ELR (cell line): ENCODE measurements around the gene MVB12B.

ENCODE experiments used
- DNase-seq: peaks from one replicate; pipeline ENCODE4 v3.0.0-alpha.2; 2015; ENCODE audit warnings: low read depth

MVB12B gene

DNA sequence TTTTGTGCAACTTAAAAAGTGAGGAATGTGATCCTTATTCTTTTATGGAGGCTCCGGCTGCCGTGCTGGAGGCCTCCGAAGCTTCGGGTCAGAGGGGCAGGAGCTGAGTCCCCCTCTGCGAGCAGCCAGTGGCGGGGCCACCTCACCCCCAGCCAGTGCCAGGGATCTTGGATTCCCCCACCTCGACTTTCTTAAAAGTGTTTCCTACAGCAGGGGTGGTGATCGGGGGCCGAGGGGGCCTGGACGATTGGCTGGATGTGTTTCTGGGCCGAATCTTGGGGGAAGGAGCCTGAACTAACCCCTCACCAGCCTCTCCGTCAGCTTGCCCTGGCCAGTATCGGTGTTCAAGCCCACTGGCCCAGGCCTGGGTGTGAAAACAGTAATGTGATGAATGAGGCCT is 194.9 kb downstream of the MVB12B start:
- DNase-seq: no peak

DNA sequence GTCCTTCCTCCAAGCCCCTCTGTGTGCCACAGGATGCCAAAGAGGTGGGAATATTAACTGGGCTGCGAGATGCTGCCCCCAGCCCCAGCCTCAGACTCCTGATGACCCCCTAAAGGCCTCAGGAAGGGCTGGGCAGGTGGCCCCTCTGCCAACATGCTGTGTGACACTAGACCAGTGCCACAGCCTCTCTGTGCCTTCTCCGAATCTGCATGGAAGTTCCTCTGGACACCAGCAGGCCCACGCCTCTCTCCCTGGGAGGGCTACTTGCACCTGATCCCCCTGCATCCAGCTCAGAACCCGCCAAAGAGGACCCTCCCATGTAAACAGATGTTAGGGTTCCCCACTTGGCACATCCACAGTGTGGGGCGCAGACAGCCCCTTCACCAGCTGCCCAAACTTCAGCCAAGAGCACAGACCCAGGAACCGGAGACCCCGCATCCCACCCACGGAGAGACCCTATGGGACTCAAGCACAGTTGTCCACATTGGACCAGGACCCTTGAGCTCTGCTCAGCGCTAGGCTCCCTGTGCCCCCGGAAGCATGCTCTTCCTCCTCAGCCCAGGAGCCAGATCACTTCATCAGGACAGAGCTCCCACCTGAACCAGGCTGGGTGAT is 195.5 kb downstream of the MVB12B start:
- no peak for DNase-seq

DNA sequence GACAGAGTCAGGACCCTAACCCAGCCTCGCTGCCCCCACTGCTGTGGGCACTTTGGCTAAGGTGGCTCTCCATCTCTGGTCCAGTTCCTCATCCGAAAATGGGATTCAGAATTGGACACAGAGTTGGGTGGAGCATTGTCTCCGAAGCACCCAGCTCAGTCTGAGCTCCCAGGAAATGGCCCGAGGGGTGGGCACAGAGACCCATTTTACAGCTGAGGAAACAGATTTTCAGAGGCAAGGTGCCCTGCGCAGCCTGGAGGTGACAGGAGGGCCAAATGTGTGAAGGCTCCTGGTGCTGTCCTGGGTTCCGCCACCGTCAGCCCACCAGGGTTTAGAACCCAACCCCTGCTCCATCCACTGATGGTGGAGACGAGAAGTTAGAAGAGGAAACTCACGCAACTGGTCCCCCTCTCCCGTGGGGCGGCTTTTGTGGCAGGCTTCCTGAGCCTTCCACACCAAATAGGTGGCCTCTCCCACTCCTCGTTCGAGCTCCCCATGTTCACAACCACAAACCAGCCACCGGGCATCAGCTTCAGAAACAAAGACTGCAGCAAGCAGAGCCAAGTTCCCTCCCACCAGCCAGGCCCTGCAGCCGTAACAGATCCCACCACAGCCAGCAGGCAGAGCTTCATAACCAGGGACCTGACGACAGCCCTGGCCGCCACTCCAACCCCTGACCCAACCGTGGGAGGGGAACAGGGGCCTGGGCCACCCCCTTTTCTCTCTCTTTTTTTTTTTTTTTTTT is 196.2 kb downstream of the MVB12B start:
- DNase-seq: no peak

DNA sequence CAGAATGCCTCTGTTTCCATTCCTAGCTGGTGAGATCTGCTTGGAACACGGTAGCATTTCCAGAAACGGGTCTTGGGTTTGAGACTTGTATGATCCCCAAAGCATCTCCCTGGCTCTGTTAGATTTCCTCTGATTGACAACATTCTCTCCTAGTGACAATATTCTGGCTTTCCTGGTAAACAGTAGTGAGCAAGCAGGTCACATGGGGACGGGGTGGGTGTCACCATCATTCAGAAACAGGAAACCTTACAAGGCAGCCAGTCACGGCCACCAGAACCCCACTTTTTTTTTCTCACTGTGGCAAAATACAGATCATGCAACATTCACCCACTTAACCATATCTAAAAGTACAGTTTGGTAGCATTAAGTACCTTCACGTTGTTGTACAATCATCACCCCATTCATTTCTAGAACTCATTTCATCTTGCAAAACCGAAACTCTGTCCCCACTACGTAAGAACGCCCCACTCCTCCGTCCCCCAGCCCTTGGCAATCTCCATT is 197.0 kb downstream of the MVB12B start:
- no peak for DNase-seq

DNA sequence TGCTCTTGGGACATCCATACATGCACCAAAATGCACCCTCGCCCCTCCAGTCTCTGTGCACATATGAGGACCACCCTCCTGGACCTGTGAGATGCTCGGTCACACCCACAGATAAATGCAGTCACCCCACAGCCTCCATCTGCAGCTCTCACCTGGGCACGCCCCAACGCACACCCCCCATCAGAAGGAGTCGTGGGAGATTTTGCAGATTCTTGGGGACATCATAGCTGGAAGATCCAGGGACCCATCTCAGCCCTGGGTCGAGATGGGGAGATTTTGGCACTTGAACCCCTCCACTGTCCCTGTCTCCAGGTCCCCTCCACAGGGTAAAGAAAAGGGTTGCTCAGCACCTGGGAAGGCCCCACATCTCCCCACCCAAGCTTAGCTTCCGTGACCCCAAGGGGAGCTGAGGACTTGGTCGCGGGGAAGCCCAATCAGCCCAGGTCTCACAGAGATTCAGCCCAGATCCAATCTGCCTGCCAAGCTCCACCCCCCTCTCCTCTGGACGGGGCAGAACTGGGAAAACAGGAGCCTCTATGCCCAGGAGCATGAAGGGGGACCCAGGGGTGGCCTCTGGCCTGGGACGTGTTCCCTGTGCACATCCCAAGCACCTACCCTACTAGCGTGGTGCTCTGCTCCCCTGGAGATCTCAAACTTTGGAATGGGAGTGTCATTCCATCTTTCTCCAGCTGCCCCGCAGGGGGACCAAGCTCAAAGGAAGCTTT is 197.9 kb downstream of the MVB12B start:
- no peak for DNase-seq

DNA sequence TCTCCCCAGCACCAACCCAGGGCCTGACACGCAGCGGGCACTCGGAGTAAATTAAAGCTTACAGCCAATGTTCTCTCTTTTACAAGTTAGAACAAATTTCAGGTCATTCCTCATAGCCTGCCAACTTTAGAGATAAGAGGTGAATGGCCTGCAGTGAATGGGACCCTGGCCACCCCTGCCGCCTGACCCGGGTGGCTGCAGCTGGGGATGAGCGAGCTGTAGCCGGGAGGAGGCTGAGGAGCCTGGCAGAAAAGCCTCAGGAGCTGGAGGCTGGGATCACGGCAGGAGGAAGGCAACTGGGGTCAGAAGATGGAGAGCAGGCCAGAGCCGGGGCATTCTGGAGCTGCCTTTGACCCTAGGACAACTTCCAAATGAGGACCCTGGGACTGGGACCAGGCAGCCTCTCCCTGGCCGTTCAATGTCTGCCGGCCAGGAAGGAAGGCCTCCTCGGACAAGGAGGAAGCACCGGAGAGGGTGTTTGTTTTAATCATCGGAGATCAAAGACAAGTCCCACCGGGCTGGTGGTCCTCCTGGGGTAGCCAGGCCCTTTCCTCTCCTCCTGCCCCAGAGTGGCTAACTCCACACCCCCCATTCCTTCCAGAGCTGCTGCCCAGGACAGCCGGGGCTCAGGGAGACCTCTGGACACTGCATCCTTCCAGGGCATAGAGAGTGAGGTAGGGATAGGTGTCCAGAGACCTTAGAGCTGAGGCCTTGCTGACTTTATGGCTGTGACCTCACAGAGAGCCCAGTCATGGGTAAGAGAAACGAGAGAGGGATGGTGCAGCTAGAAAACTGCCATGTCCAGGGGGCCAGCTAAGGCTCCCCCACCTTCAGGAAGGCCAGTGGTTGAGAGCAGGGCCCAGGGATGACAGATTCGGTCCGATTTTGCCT is 199.8 kb downstream of the MVB12B start:
- no peak for DNase-seq

DNA sequence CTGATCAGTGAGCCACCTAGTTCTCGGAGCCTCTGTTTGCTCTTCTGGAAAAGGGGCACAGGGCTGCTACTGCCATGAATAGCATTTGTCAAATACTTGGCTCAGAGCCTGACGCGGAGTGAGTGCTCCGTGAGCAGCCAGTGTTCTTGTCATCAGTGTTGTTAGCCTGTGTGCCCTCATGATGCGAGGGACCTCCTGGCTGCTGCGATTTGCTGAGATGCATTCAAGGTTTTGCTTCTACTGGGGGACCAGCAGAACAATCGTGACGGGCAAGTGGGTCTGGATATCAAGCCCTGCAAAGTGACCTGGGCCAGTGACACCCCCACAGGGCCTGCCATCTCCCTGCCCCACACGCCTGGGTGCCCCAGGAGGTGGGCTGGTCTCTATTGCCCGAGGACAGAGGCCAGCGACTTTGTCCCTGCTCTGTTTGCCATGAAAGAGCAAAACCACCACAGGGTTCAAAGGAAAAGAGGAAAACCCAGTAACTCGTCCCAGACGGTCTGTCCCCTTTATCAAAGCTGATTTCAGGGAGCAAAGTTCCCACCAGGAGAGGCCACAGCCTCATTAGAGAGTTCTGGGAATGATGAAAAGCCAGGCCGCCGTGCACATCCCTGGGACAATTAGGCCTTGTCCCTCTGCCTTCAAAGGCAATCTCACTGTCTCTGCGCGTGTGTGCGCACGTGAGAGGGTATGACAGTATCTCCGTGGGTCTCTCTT is 200.6 kb downstream of the MVB12B start:
- DNase-seq: no peak

DNA sequence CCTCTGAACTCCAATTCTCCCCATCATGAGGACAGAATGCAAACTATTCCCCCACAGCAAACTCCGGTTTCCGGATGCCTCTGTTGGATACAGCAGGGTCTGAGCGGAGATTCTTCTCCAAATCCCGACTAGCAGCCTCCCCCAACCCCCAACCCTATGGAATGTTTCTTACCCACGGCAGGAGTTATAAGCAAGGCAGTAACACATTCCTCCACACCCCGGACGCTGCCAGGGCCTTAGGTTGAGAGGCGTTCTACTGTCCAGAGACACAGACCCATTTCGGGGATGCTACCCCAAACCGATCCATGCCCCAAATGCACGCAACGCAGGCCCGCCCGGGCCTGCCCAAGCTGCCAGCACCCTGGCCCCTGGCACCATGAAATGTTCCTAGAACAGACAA is 201.5 kb downstream of the MVB12B start:
- DNase-seq: no peak

DNA sequence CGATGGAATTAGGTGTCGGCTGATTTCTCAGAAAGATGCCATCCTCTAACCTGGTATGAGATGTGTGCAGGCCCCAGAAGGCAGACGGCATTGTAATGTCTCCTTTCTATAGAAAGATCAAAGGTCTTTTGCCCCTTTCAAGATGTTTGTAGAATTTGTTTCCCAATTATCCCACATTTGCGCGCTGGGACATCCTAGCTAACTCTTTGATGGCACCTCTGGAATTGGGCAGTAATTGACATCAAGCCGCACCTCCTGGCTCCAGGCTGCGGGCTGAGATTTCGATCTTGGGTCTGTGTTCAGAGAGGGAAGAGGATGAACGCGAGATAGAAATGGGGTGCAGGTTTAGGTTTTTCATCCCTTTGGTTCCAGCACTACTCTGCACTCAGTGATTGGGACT is 202.3 kb downstream of the MVB12B start:
- DNase-seq: no peak

DNA sequence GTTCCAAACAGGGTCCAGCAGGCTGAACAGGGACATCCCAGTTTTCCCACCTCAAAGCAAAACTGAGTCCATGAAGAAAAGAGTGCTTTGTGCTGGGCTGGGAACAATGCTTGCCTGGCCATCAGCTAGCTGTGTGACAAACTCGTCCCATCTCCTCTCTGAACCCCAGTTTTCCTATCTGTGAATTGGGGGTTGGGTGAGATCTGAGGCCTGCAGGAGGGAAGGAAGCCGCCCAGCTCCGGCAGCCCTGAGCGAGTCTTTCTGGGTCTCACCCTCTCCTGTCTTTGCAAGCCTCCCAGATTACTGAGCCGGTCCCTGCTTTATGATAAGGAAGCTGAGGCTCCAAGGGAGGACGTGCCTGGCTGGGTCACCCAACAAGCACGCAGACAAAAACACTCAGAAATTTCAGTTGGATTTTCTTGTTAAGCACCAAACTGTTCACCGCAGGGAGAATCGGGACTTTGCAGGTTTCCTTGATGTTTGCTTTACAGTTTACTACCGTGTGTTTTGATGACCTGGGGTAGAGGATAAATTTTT is 204.5 kb downstream of the MVB12B start:
- no peak for DNase-seq

DNA sequence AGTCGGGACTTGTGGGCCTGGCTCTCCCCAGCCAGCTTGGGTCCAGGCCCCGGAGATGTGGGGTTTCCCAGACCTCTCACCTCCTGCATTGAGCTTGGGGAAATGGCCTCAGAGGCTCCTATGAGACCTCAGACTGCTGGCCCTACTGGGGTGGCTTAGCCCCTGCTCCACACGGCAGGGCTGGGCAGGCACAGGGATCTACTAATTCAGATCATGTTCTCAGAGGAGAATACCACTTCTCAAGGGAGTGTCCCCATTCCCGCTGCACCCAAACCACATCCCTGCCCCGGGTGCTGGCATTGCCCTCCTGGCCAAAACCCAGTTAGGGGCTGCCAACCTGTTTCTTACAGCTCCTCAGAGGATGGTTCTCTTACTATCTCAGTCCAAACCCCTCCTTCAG is 205.0 kb downstream of the MVB12B start:
- no peak for DNase-seq

DNA sequence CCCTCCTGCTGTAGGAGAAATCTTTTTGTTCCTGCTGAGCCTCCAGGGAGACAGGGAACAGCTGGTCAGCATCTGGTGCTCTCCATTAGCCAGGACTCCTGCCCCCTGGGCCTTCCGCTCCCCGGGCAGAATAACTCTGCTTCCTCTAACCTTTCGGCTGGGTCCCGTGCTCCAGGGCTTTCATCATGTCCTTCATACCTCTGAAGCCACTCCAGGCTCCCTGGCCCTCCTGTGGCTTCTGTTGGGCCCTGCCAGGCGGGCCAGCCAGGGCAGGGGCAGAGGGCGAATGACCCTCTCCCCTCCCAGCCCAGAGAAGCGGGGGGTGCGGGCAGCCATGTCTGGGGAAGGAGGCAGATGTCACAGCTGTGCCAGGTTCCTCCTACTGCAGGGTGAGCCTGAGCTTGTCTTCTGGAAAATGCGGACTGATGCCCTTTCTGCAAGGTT is 205.4 kb downstream of the MVB12B start:
- no peak for DNase-seq

DNA sequence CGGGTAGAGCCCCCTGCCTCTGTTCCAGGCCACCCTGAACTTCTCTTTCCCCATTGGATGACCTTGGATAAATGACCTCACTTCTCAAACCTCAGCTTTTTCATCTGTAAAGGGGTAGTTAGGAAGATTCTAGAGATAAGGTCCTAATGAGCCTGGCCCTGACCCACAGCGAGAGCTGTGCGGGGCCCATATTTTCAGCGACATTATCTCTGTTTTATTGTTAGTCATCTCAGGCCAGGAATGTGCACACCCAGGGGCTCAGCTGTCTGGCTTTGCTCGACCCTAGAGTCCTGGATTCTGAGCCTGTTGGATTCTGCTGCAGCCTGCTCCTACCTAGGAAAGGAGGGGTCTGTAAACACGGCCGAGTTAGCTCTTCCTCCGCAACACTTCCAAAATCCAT is 205.9 kb downstream of the MVB12B start:
- DNase-seq: no peak

DNA sequence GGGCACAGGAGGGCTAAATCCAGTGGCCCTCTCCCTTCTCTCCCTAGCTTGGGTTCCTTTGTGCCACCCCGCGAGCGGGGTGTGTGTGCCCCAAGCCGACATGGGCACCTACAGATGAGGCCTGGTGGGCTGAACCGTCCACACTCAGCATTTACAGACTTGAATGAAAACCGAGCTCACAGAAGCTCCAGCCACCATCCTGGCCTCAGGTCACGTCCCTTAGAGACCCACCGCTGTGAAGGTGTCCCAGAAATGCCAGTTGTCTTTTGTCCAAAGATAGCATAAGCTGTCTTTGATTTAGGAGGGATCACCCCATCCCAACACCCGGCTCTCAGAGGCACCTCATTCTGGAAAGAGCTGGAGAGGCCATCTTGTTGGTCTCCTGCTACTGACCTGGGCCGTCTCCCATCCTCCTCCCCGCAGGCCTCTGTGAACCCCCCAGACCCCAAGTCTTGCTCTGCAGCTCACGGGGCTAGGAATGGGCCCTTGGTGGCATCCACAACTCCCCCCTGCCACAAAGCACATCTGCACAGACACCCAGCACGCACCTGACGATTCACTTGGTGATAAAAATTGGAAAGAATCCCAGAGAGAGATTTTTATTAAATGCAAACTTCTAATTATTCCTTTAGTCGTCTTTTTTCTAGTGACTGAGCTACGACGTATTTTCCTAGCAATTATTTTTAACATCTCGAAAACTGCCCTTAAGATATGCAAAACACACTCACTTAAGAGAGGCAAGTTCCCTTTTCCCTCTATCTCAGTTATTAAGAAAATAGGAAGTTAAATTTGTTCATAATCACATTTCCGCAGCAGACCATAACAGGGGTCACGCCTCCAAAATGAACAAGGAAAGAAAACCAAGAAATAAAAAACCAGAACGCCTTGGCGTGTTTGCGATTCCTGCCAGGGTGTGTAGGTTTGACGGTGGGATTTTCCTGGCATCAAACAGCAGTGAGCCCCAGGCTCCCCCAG is 206.6 kb downstream of the MVB12B start:
- DNase-seq: no peak

DNA sequence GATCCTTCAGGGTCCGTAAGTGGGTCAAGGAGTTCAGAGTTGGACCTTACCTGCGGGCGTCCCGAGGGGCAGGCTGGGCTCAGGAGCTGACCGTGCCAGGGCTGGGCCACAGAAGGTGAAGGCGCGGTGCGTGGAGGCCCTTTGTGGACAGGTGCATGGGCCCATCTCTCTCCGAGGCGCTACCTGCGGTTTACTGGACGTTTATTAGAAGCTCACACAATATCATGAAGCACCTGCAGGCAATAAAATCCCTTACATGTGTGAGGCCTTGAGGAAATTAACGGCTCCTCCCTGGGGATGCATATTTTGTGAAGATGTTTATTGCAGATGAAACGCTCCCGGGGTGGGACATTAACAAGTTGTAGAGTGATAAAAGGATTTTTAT is 207.3 kb downstream of the MVB12B start:
- DNase-seq: no peak

DNA sequence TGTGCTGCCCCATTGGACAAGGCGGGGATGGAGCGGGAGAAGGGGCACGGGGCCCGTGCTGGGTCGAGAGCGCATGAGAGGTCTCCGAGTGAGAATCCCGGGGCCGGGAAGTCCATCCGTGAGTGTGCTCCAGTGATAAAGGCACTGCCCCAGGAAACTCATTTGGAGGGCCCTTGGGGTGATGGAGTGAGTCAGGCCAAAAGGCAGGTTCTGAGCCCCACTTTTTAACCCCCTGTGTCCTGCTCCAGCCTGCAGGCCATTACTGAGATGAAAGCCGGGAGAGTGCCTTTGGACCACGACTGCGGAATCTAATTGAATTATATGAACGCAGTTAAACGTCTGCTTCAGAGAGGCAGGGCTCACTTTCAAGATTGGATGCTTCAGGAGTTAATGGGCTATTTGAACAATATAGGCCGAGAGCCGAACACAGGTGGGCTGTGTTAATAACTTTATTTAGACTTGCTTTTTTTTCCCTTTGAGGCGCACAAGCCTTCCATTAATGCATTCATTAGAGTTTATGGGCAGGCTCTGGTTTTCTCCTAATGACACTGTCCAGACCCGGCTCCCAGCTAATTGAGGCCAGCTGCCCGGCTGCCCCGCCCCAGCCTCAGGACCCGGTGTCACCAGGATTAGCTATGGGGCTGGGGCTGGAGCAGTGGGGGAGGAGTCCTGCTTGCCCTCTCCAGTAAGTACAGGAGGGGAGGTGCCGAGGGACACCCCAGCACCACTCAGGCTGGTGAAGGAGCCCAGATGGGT is 208.0 kb downstream of the MVB12B start:
- no peak for DNase-seq

DNA sequence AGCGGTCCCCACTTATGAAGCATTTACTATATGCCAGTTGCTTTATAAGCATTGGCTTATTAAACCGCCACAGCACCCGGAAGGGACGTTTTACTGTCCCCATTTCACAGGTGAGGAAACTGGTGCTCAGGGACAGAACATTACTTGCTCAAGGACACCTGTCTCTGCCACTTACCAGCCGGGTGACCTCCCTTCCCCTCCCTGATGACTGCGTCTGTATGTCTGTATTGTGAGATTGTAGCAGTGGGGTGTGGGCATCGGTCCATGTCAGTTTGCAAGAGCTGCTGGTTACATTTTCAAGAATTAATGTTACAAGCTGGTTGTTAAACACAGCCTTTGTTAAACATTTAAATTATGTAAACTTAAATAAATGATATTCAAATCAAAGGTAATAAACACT is 209.5 kb downstream of the MVB12B start:
- no peak for DNase-seq

DNA sequence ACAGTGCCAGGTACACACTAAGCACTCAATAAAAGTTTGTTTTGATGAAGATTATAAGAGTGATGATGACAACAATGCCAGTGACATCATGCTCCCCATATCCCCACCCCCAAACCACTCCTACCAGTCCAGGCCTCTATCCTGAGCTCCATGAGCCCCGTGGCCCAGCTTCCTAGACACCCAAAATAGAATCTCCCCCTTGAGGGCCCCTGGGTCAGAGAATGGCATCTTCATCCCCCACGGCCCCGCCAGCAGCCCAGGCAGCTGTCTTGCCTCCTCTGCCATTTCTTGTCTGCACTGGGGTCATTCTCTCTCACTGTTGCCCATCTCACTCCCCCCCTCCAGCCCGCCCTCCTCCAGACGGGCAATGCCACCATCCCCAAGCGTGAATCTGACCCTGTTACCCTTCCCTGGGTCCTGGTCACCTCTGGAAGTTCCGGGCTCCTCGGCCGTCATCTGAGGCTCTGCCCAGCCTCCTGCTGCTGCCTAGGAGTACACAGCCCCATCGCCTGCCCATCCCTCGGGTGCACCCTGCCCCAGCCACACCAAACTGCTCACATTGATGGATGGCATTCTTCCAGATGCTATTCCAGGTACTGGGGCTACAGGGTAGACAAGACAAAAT is 210.3 kb downstream of the MVB12B start:
- DNase-seq: no peak

DNA sequence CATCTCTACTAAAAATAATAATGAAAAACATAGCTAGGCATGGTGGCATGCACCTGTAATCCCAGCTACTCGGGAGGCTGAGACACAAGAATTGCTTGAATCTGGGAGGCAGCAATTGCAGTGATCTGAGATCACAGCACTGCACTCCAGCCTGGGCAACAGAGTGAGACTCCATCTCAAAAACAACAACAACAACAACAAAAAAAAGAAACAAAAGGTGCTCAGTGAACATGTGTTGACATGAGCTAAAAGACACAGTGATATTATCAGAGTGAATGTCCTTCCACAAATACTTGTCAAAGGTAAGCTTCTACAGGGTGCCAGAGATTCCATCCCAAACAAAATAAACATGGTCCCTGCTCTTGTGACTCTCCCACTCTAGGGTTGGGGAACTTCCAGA is 211.9 kb downstream of the MVB12B start:
- DNase-seq: no peak
